OCI-LY3 (cell line): Measurements from ENCODE around the gene SEMA3G.

Experiments used
- H2AFZ ChIP-seq: fragments of 200-600, 300-600 bp; shearing (Covaris generic); 2 replicates; pipeline ENCODE4 v1.6.0; 2014; ENCODE audit warnings: antibody characterized with exemption, low read depth, low read length
- H3K27ac ChIP-seq: fragments of 200-600, 300-600 bp; sonication (generic); 2 replicates; pipeline ENCODE4 v1.5.1; 2014; ENCODE audit warnings: mild to moderate bottlenecking, low read length, moderate library complexity, mixed read lengths
- H3K27me3 ChIP-seq: fragments of 200-600, 300-600 bp; sonication (generic); 2 replicates; pipeline ENCODE4 v1.6.1; 2014; ENCODE audit warnings: low read depth, low read length, mixed read lengths
- H3K36me3 ChIP-seq: fragments of 200-600, 300-600 bp; sonication (generic); replicated peaks from 2 replicates; pipeline ENCODE3; 2014; ENCODE audit warnings: low read depth, low read length, mixed read lengths
- H3K4me1 ChIP-seq: fragments of 300-600, 200-600 bp; sonication (generic); 2 replicates; pipeline ENCODE4 v1.6.1; 2014; ENCODE audit warnings: low read length, mixed read lengths
- H3K4me2 ChIP-seq: fragments of 200-600, 300-600 bp; sonication (generic); 2 replicates; pipeline ENCODE4 v1.6.1; 2014; ENCODE audit warnings: low read length, mixed read lengths
- H3K4me3 ChIP-seq: fragments of 300-600, 200-600 bp; sonication (generic); 2 replicates; pipeline ENCODE4 v1.5.1; 2014; ENCODE audit warnings: antibody characterized with exemption, mild to moderate bottlenecking, low read length, moderate library complexity
- H3K79me2 ChIP-seq: fragments of 300-600, 200-600 bp; shearing (Covaris generic); 2 replicates; pipeline ENCODE4 v1.6.1; 2014; ENCODE audit warnings: mild to moderate bottlenecking, low read length, mixed read lengths
- H3K9ac ChIP-seq: fragments of 300-600, 200-600 bp; shearing (Covaris generic); 2 replicates; pipeline ENCODE4 v1.6.0; 2014; ENCODE audit warnings: mild to moderate bottlenecking, low read length, moderate library complexity
- H3K9me3 ChIP-seq: fragments of 200-600, 300-600 bp; shearing (Covaris generic); 2 replicates; pipeline ENCODE4 v1.6.1; 2014; ENCODE audit warnings: low read length, mixed read lengths; ENCODE audit not compliant: insufficient read depth
- H4K20me1 ChIP-seq: fragments of 200-600, 300-600 bp; sonication (generic); 2 replicates; pipeline ENCODE4 v1.6.1; 2016; ENCODE audit warnings: low read length, mixed read lengths; ENCODE audit not compliant: insufficient read depth
- CTCF ChIP-seq: fragments of 200-600, 300-600 bp; sonication (generic); IDR thresholded peaks from 2 replicates; pipeline ENCODE4 v1.5.1; 2014; ENCODE audit warnings: antibody characterized with exemption, low read length, low read depth
- EZH2phosphoT487 ChIP-seq: fragments of 200-600 bp; shearing (Covaris generic); IDR thresholded peaks from 2 replicates; pipeline ENCODE4 v1.6.1; 2018; ENCODE audit warnings: antibody characterized with exemption, mixed run types, low read depth

The SEMA3G gene

DNA sequence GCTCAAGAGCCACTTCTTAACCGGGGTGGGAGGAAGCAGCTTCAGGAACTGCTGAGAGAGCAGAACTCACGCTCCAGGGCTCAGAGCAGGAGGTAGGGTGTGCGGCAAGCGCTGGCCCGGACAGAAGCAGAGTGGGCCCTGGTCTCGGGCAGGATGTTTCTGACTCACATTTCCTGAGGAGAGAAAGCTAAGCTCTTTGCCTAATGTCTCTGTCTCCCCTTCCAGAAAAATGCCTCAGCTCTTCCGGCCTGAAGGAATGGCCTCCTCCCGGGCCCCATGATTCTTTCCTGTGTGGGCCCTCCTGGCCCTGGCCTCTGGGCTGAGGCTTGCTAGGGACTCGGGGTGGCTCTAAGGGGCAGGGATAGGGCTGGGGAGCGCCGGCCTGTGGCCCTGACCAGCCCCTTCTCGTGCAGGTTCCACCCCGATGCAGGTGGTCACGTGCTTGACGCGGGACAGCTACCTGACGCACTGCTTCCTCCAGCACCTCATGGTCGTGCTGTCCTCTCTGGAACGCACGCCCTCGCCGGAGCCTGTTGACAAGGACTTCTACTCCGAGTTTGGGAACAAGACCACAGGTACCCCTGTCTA is 46.1 kb upstream of the SEMA3G start:
- no peak for TF ChIP-seq CTCF
- TF ChIP-seq EZH2phosphoT487 = no peak
- Histone ChIP-seq H3K27me3 (no peaks in the 10 kb centered on the region), H2AFZ (no peak overlapping the region), H3K4me1 (no peaks in the 10 kb centered on the region), H3K4me3 (no peak overlapping the region), H4K20me1 (no peaks in the 10 kb centered on the region), H3K4me2 (no peak overlapping the region), H3K36me3 (peaks cover 35% of the 10 kb centered on the region), H3K9me3 (no peaks in the 10 kb centered on the region), H3K79me2 (no peaks in the 10 kb centered on the region), H3K27ac (no peak overlapping the region), H3K9ac (no peak overlapping the region)

GRCh38 chr3:52490035-52490938 is 45.4 kb upstream of the SEMA3G start:
- Histone ChIP-seq H3K27me3 (no peaks in the 10 kb centered on the region), H2AFZ (no peak overlapping the region), H3K79me2 (no peaks in the 10 kb centered on the region), H3K4me3 (no peak overlapping the region), H3K9ac (no peak overlapping the region), H3K4me1 (no peaks in the 10 kb centered on the region), H3K9me3 (no peaks in the 10 kb centered on the region), H3K4me2 (no peak overlapping the region), H4K20me1 (no peaks in the 10 kb centered on the region), H3K36me3 (peaks cover 35% of the 10 kb centered on the region), H3K27ac (no peak overlapping the region)
- TF ChIP-seq CTCF = no peak
- TF ChIP-seq EZH2phosphoT487 = no peak

GRCh38 chr3:52489453-52489852 is 44.5 kb upstream of the SEMA3G start:
- H2AFZ ChIP-seq = no peak overlapping the region
- H3K4me3 ChIP-seq = no peak overlapping the region
- H3K9me3 ChIP-seq = no peaks in the 10 kb centered on the region
- H4K20me1 ChIP-seq = no peaks in the 10 kb centered on the region
- no peak for TF ChIP-seq EZH2phosphoT487
- TF ChIP-seq CTCF = no peak
- no peaks in the 10 kb centered on the region for H3K27me3 ChIP-seq
- H3K79me2 ChIP-seq = no peaks in the 10 kb centered on the region
- H3K9ac ChIP-seq = no peak overlapping the region
- H3K36me3 ChIP-seq = peaks cover 38% of the 10 kb centered on the region
- no peaks in the 10 kb centered on the region for H3K4me1 ChIP-seq
- no peak overlapping the region for H3K4me2 ChIP-seq
- no peak overlapping the region for H3K27ac ChIP-seq

DNA sequence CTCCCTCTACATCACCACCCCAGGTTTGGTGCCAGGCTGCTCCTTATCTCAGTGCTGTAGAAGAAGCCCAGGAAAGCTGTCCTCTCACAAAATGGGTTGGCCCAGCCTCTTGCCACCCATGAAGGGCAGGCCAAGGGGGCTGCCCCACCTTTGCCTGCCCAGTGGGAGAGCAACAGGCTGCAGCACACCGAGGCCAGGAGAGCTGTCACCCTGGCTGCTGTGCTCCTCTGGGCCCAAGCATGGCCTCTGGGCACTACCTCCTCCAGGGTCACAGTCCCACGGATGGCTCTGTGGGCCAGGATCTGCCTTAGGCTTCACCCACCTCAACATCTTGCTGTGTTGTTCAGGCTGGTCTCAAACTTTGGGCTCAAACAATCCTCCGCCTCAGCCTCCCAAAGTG is 43.8 kb upstream of the SEMA3G start:
- H4K20me1 ChIP-seq = no peaks in the 10 kb centered on the region
- H3K9ac ChIP-seq = no peak overlapping the region
- peaks cover 38% of the 10 kb centered on the region for H3K36me3 ChIP-seq
- no peaks in the 10 kb centered on the region for H3K27me3 ChIP-seq
- no peak for TF ChIP-seq EZH2phosphoT487
- no peak for TF ChIP-seq CTCF
- no peak overlapping the region for H3K27ac ChIP-seq
- H2AFZ ChIP-seq = no peak overlapping the region
- no peaks in the 10 kb centered on the region for H3K9me3 ChIP-seq
- no peaks in the 10 kb centered on the region for H3K79me2 ChIP-seq
- no peak overlapping the region for H3K4me2 ChIP-seq
- H3K4me3 ChIP-seq = no peak overlapping the region
- H3K4me1 ChIP-seq = no peaks in the 10 kb centered on the region
